Panc1 (cell line): ENCODE data around the gene MAP3K7. TPM values are rescaled to one million over a fixed set of nuclear protein-coding genes. Genes with fewer than 3 reads are reported as not detected.

Experiments used
- ATAC-seq: fragments of 200-7000 bp; cut with Tn5 transposase; 2 replicates; pipeline ENCODE4 v1.9.1; 2020; ENCODE audit warnings: mild to moderate bottlenecking, moderate library complexity
- BruUV-seq: library from RNA; stranded (reverse); fragments of 400-500 nt; replicated peaks from 2 replicates; lab custom pipeline; 2021; lab: Mats Ljungman, UMichigan
- CTCF ChIA-PET: fragments of 300-600 bp; sonication (Branson Sonifier 250); formaldehyde crosslinking; loops from one replicate; lab custom pipeline; 2022; ENCODE audit warnings: antibody characterized with exemption; lab: Charles Lee
- POLR2A ChIA-PET: fragments of 300-600 bp; sonication (Branson Sonifier 250); formaldehyde crosslinking; loops from one replicate; lab custom pipeline; 2022; ENCODE audit warnings: antibody characterized with exemption; lab: Charles Lee
- DNase-seq: peaks from one replicate; pipeline ENCODE4 v3.0.0-alpha.2; 2010; ENCODE audit warnings: low read depth, low spot score
- H3K27ac ChIP-seq: 2 replicates; pipeline ENCODE4 v1.5.1; 2011; ENCODE audit warnings: mild to moderate bottlenecking, low read length, inconsistent platforms
- H3K27me3 ChIP-seq: fragments of 200-500 bp; sonication (Bioruptor generic); 2 replicates; pipeline ENCODE4 v1.6.0; 2014; ENCODE audit warnings: low read length, inconsistent platforms; ENCODE audit not compliant: control insufficient read depth, insufficient read depth
- H3K36me3 ChIP-seq: fragments of 200-500 bp; sonication (Bioruptor generic); 2 replicates; pipeline ENCODE4 v1.5.1; 2014; ENCODE audit warnings: inconsistent platforms, mild to moderate bottlenecking, low read length, moderate library complexity; ENCODE audit not compliant: control insufficient read depth, insufficient read depth
- H3K4me1 ChIP-seq: 2 replicates; pipeline ENCODE4 v1.5.1; 2011; ENCODE audit warnings: inconsistent platforms, mild to moderate bottlenecking, low read length, moderate library complexity; ENCODE audit not compliant: control insufficient read depth, insufficient read depth
- H3K4me3 ChIP-seq, 2 experiments: 2 replicates each; pipeline ENCODE4 v1.5.1; 2011 to 2012; ENCODE audit warnings: low read depth in 2 of 2, low read length in 2 of 2, mild to moderate bottlenecking in 2 of 2, inconsistent platforms in 1 of 2, moderate library complexity in 1 of 2
- H3K9me3 ChIP-seq: fragments of 200-500 bp; sonication (Bioruptor generic); 2 replicates; pipeline ENCODE4 v1.5.1; 2014; ENCODE audit warnings: low read depth, mild to moderate bottlenecking, inconsistent platforms, low read length, moderate library complexity; ENCODE audit not compliant: control insufficient read depth, insufficient read depth
- CTCF ChIP-seq: fragments of 450-650 bp; IDR thresholded peaks from 2 replicates; pipeline ENCODE4 v1.5.1; 2017; ENCODE audit warnings: mild to moderate bottlenecking
- POLR2AphosphoS5 ChIP-seq: IDR thresholded peaks from 2 replicates; pipeline ENCODE4 v1.6.1; 2012; ENCODE audit warnings: mild to moderate bottlenecking, low read depth, low read length, moderate library complexity
- REST ChIP-seq, 2 experiments: IDR thresholded peaks; 2 replicates each; pipeline ENCODE4 v1.6.1; 2011 to 2012; ENCODE audit warnings: low read depth in 2 of 2, control low read depth in 1 of 2, low read length in 1 of 2, mild to moderate bottlenecking in 1 of 2, moderate library complexity in 1 of 2; ENCODE audit not compliant: insufficient read depth in 1 of 2
- SIN3A ChIP-seq: IDR thresholded peaks from 2 replicates; pipeline ENCODE4 v1.6.1; 2012; ENCODE audit warnings: low read depth, mild to moderate bottlenecking, low read length, moderate library complexity, borderline replicate concordance; ENCODE audit not compliant: insufficient read depth
- TCF7L2 ChIP-seq: IDR thresholded peaks from 2 replicates; pipeline ENCODE4 v1.6.1; 2011; ENCODE audit warnings: mild to moderate bottlenecking, low read depth, low read length, inconsistent platforms
- in situ Hi-C: cut with HindIII; loops from 2 replicates; pipeline ENCODE4 v1.10.0; 2016; ENCODE audit warnings: low sequenced_read_pairs, low pct_unique_long_range_greater_than_20kb
- intact Hi-C: fragments of 100-400 bp; cut with micrococcal nuclease; formaldehyde crosslinking; loops from one replicate; pipeline ENCODE4 v1.10.0; 2022; ENCODE audit not compliant: unreplicated experiment
- total RNA-seq: library from RNA; stranded (reverse); gene quantifications from one replicate; pipeline ENCODE4 v1.2.1, GENCODE V29; 2021; ENCODE audit not compliant: unreplicated experiment

Gene MAP3K7
- total RNA-seq, 1 experiment from 2014 or later: 33.1 TPM

- POLR2A ChIA-PET: no interaction called here
- intact Hi-C loops (no loop called here), in situ Hi-C loops (no loop called here)
- H3K9me3 ChIP-seq: no peaks in the 10 kb centered on the region
- ATAC-seq (no peak), DNase-seq (no peak)
- peaks cover 2% of the 10 kb centered on the region; the same call in 1 of the 2 replicates for H3K36me3 ChIP-seq
- CTCF ChIA-PET: no interaction called here
- H3K27me3 ChIP-seq: no peaks in the 10 kb centered on the region
- no peak overlapping the region for H3K27ac ChIP-seq
- TSS peak; percentile 13 for BruUV-seq
- H3K4me1 ChIP-seq: no peaks in the 10 kb centered on the region
- TF ChIP-seq POLR2AphosphoS5 (no peak), REST (IDR thresholded peaks at IDR 0.05; ENCODE audit: insufficient read depth in 1 of 2, low read depth in 2 of 2, low read length in 1 of 2) (no peak), SIN3A (no peak), CTCF (no peak), TCF7L2 (no peak)
- H3K4me3 ChIP-seq: no peak overlapping the region
Measured at GRCh38 chr6:90573624-90574023, 13.2 kb downstream of the MAP3K7 start.

GRCh38 chr6:90572856-90573255 lies 14.0 kb downstream of the MAP3K7 start:
- ChIA-PET CTCF (no interaction called here), POLR2A (no interaction called here)
- H3K36me3 ChIP-seq: peaks cover 2% of the 10 kb centered on the region; the same call in 1 of the 2 replicates

More at GRCh38 chr6:90572856-90573255, 14.0 kb downstream of the MAP3K7 start:
- H3K9me3 ChIP-seq: no peaks in the 10 kb centered on the region
- BruUV-seq: no TSS peak
- DNase-seq: no peak
- ATAC-seq: no peak
- intact Hi-C loops: no loop called here
- TF ChIP-seq POLR2AphosphoS5 (no peak), REST (IDR thresholded peaks at IDR 0.05; ENCODE audit: insufficient read depth in 1 of 2, low read depth in 2 of 2, low read length in 1 of 2) (no peak), CTCF (no peak), TCF7L2 (no peak), SIN3A (no peak)
- in situ Hi-C loops: no loop called here
- H3K27me3 ChIP-seq: no peaks in the 10 kb centered on the region
- H3K4me1 ChIP-seq: no peaks in the 10 kb centered on the region
- H3K4me3 ChIP-seq: no peak overlapping the region
- no peak overlapping the region for H3K27ac ChIP-seq
